H9 (cell line): ENCODE measurements around the gene HTR2A. TPM values are rescaled to one million over a fixed set of nuclear protein-coding genes. Genes with fewer than 3 reads are reported as not detected.

ENCODE experiments used
- DNase-seq: peaks from one replicate; pipeline ENCODE4 v3.0.0-alpha.2; 2017
- H2AFZ ChIP-seq: one replicate; pipeline ENCODE4 v1.6.1; 2013; ENCODE audit warnings: mild to moderate bottlenecking, low read length, control low read depth, moderate library complexity
- H2AK5ac ChIP-seq: 2 replicates; pipeline ENCODE4 v1.6.1; 2013; ENCODE audit warnings: low read length, control low read depth, mixed read lengths; ENCODE audit not compliant: insufficient read length
- H2BK120ac ChIP-seq: one replicate; pipeline ENCODE4 v1.6.1; 2013; ENCODE audit warnings: low read depth, mild to moderate bottlenecking, low read length, control low read depth, inconsistent platforms; ENCODE audit not compliant: poor library complexity, severe bottlenecking
- H2BK12ac ChIP-seq: 2 replicates; pipeline ENCODE4 v1.6.1; 2013; ENCODE audit warnings: low read length, control low read depth, mixed read lengths, low read depth; ENCODE audit not compliant: insufficient read length
- H2BK15ac ChIP-seq: 2 replicates; pipeline ENCODE4 v1.6.1; 2013; ENCODE audit warnings: low read depth, low read length, control low read depth
- H2BK20ac ChIP-seq: one replicate; pipeline ENCODE4 v1.6.1; 2013; ENCODE audit warnings: low read depth, mild to moderate bottlenecking, low read length, control low read depth, inconsistent platforms; ENCODE audit not compliant: poor library complexity, severe bottlenecking
- H2BK5ac ChIP-seq: 2 replicates; pipeline ENCODE4 v1.6.1; 2013; ENCODE audit warnings: low read length, control low read depth, mixed read lengths; ENCODE audit not compliant: insufficient read length
- H3K14ac ChIP-seq: 2 replicates; pipeline ENCODE4 v1.6.1; 2013; ENCODE audit warnings: low read length, control low read depth; ENCODE audit not compliant: insufficient read depth
- H3K18ac ChIP-seq: 2 replicates; pipeline ENCODE4 v1.6.1; 2013; ENCODE audit warnings: low read depth, mild to moderate bottlenecking, mixed read lengths, low read length, control low read depth; ENCODE audit not compliant: insufficient read length
- H3K23ac ChIP-seq: 2 replicates; pipeline ENCODE4 v1.6.1; 2013; ENCODE audit warnings: low read length, control low read depth, mixed read lengths, low read depth; ENCODE audit not compliant: insufficient read length
- H3K23me2 ChIP-seq: 2 replicates; pipeline ENCODE4 v1.6.1; 2013; ENCODE audit warnings: low read depth, mild to moderate bottlenecking, mixed read lengths, low read length, control low read depth; ENCODE audit not compliant: insufficient read length, poor library complexity, severe bottlenecking
- H3K27ac ChIP-seq: 2 replicates; pipeline ENCODE4 v1.5.1; 2013; ENCODE audit warnings: low read length, control low read depth, mixed read lengths, low read depth; ENCODE audit not compliant: insufficient read length
- H3K27me3 ChIP-seq: 2 replicates; pipeline ENCODE4 v1.6.1; 2013; ENCODE audit warnings: low read length, control low read depth, inconsistent platforms; ENCODE audit not compliant: insufficient read depth
- H3K4ac ChIP-seq: 2 replicates; pipeline ENCODE4 v1.6.1; 2013; ENCODE audit warnings: low read depth, mild to moderate bottlenecking, control low read depth, inconsistent platforms, low read length, moderate library complexity
- H3K4me1 ChIP-seq: 2 replicates; pipeline ENCODE4 v1.6.1; 2013; ENCODE audit warnings: low read length, control low read depth, inconsistent platforms; ENCODE audit not compliant: insufficient read depth
- H3K4me2 ChIP-seq: 2 replicates; pipeline ENCODE4 v1.6.1; 2013; ENCODE audit warnings: low read length, control low read depth, mixed read lengths; ENCODE audit not compliant: insufficient read length, insufficient read depth
- H3K56ac ChIP-seq: 2 replicates; pipeline ENCODE4 v1.6.1; 2013; ENCODE audit warnings: low read depth, mild to moderate bottlenecking, mixed read lengths, low read length, control low read depth; ENCODE audit not compliant: insufficient read length
- H3K79me1 ChIP-seq: 2 replicates; pipeline ENCODE4 v1.6.1; 2013; ENCODE audit warnings: low read depth, mild to moderate bottlenecking, moderate library complexity, low read length, control low read depth, inconsistent platforms; ENCODE audit not compliant: insufficient read depth, poor library complexity, severe bottlenecking
- H3K79me2 ChIP-seq: 2 replicates; pipeline ENCODE4 v1.6.1; 2013; ENCODE audit warnings: low read length, control low read depth, inconsistent platforms; ENCODE audit not compliant: insufficient read depth
- H3K9ac ChIP-seq: 2 replicates; pipeline ENCODE4 v1.6.1; 2013; ENCODE audit warnings: low read length, control low read depth, mixed read lengths; ENCODE audit not compliant: insufficient read length; ENCODE audit errors: extremely low read depth
- H3K9me3 ChIP-seq: one replicate; pipeline ENCODE4 v1.6.1; 2013; ENCODE audit warnings: low read depth, low read length, inconsistent platforms; ENCODE audit not compliant: control insufficient read depth
- H3T11ph ChIP-seq: one replicate; pipeline ENCODE4 v1.6.1; 2013; ENCODE audit warnings: mild to moderate bottlenecking, low read length, control low read depth, inconsistent platforms
- H4K20me1 ChIP-seq: one replicate; pipeline ENCODE4 v1.6.1; 2013; ENCODE audit not compliant: control insufficient read depth, insufficient read length, insufficient read depth
- H4K5ac ChIP-seq: 2 replicates; pipeline ENCODE4 v1.6.1; 2013; ENCODE audit warnings: low read depth, mild to moderate bottlenecking, mixed read lengths, low read length, control low read depth; ENCODE audit not compliant: insufficient read length
- H4K8ac ChIP-seq: replicated peaks from 2 replicates; pipeline ENCODE4 v1.6.1; 2013; ENCODE audit warnings: low read length, control low read depth, mixed read lengths, low read depth; ENCODE audit not compliant: insufficient read length
- H4K91ac ChIP-seq: 2 replicates; pipeline ENCODE4 v1.6.1; 2013; ENCODE audit warnings: low read depth, mild to moderate bottlenecking, moderate library complexity, mixed read lengths, low read length, control low read depth; ENCODE audit not compliant: insufficient read length
- H3K27ac Mint-ChIP-seq, 3 experiments: 2 replicates in 2 of 3; 3 replicates in 1 of 3; pipeline ENCODE4 v1.8.0; 2020 to 2021; ENCODE audit warnings: mixed read lengths in 3 of 3, mild to moderate bottlenecking in 1 of 3, moderate library complexity in 1 of 3
- H3K27me3 Mint-ChIP-seq: 2 replicates; pipeline ENCODE4 v1.8.0; 2021; ENCODE audit warnings: low read depth, mild to moderate bottlenecking, moderate library complexity, mixed read lengths
- H3K36me3 Mint-ChIP-seq, 3 experiments: 2 replicates in 2 of 3; 3 replicates in 1 of 3; pipeline ENCODE4 v1.8.0; 2020 to 2021; ENCODE audit warnings: low read depth in 3 of 3, mixed read lengths in 3 of 3; ENCODE audit not compliant: insufficient read depth in 1 of 3
- H3K4me1 Mint-ChIP-seq, 2 experiments: 2 replicates each; pipeline ENCODE4 v1.8.0; 2020; ENCODE audit warnings: mixed read lengths in 2 of 2
- H3K4me3 Mint-ChIP-seq, 2 experiments: 2 replicates in 1 of 2; 3 replicates in 1 of 2; pipeline ENCODE4 v1.8.0; 2020 to 2021; ENCODE audit warnings: mild to moderate bottlenecking in 2 of 2, mixed read lengths in 2 of 2, moderate library complexity in 1 of 2
- H3K9me3 Mint-ChIP-seq, 2 experiments: 2 replicates in 1 of 2; 3 replicates in 1 of 2; pipeline ENCODE4 v1.8.0; 2020; ENCODE audit warnings: mild to moderate bottlenecking in 2 of 2, mixed read lengths in 2 of 2, moderate library complexity in 1 of 2
- WGBS: extraction: QIAGEN DNeasy Blood & Tissue Kit; methylation state at CpG from one replicate; pipeline ENCODE4 v1.1.7; 2013; ENCODE audit warnings: missing lambda C conversion rate, low lambda C conversion rate, mixed read lengths; ENCODE audit not compliant: insufficient read length; ENCODE audit errors: extremely low coverage; 5-methylcytosine and 5-hydroxymethylcytosine counted together
- long read RNA-seq: library from polyadenylated mRNA; unstranded; transcript quantifications from one replicate; pipeline ENCODE4 v2.0.0, GENCODE V29; 2020
- total RNA-seq: library from RNA; stranded (reverse); gene quantifications from 2 replicates; pipeline ENCODE4 v1.2.1, GENCODE V29; 2021
- TF ChIP-seq, protein P1 (sequence below): fragments of 200-600 bp; sonication (generic); conservative IDR thresholded peaks from 3 replicates; pipeline ENCODE4 v1.8.0; 2021; ENCODE audit warnings: antibody characterized with exemption, mild to moderate bottlenecking

HTR2A gene
- not detected in 2 replicates for total RNA-seq
- long read RNA-seq = 0 reads

DNA sequence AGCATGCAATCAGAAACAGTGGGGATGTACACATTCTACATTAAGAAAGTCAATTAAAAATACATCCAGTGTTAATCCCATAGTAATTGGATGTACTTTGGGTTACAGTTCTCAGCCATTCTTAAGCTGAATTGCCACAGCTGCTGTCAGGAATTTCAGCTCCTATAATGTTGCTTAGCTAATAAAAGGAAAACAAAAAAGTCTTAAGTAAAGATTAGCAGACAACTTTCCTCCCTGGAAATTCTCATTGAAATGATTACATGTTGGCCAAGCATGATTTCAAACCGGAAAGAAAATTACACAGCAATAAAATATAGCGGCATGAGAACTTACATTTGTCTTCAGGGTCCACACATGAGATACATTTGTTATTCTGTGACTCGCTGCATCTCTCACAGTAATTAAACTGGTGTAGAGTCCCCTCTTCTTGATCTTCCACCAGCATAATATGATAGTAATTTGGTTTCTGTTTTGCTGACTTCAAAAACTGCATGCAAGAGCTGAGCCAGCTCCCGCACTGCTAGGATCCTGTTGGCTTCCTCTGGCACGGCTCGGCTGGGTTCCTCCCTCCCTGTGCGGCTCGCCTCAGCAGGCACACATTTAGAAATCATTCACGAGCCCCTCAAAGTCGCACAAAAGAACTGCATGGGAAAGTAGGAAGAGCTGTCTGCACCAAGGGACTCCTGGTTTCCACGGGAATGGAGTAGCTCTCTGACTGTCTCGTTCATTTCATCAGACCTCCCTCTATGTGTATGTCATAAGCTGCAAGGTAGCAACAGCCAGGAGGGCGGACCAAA lies at the start of gene HTR2A:
Gene HTR2A (minus strand): TSS at position 713 of the 797 bp plus-strand sequence. CDS start 1,147 bp downstream, outside the sequence.
- no peak within 1 kb of the TSS for H3K4me3 Mint-ChIP-seq
- no peaks in the 10 kb centered on the region for H3K36me3 Mint-ChIP-seq
- no peak within 1 kb of the TSS for H3K27ac Mint-ChIP-seq
- no peak within 1 kb of the TSS for H2BK120ac ChIP-seq
- H2AFZ ChIP-seq = no peak within 1 kb of the TSS
- no peak within 1 kb of the TSS for H3K4ac ChIP-seq
- H3K14ac ChIP-seq = no peak within 1 kb of the TSS
- H2AK5ac ChIP-seq = no peak within 1 kb of the TSS
- no peak within 1 kb of the TSS for H3K27ac ChIP-seq
- H4K5ac ChIP-seq = no peak within 1 kb of the TSS
- H3K23ac ChIP-seq = no peak within 1 kb of the TSS
- H2BK20ac ChIP-seq = no peak within 1 kb of the TSS
- H2BK5ac ChIP-seq = no peak within 1 kb of the TSS
- no peaks in the 10 kb centered on the region for H3K27me3 ChIP-seq
- peaks cover 4% of the 10 kb centered on the region for H3K23me2 ChIP-seq
- peaks cover 21 to 24% of the 10 kb centered on the region in 2 experiments for H3K4me1 Mint-ChIP-seq
- no peak within 1 kb of the TSS for H4K91ac ChIP-seq
- no CpG with 5 or more reads among the region's 13 CpGs for WGBS
- H3K9ac ChIP-seq = no peak within 1 kb of the TSS
- H3K79me2 ChIP-seq = no peaks in the 10 kb centered on the region
- TF ChIP-seq, protein P1, sequence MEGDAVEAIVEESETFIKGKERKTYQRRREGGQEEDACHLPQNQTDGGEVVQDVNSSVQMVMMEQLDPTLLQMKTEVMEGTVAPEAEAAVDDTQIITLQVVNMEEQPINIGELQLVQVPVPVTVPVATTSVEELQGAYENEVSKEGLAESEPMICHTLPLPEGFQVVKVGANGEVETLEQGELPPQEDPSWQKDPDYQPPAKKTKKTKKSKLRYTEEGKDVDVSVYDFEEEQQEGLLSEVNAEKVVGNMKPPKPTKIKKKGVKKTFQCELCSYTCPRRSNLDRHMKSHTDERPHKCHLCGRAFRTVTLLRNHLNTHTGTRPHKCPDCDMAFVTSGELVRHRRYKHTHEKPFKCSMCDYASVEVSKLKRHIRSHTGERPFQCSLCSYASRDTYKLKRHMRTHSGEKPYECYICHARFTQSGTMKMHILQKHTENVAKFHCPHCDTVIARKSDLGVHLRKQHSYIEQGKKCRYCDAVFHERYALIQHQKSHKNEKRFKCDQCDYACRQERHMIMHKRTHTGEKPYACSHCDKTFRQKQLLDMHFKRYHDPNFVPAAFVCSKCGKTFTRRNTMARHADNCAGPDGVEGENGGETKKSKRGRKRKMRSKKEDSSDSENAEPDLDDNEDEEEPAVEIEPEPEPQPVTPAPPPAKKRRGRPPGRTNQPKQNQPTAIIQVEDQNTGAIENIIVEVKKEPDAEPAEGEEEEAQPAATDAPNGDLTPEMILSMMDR = no peak
- no peaks in the 10 kb centered on the region for H3K79me1 ChIP-seq
- no peak within 1 kb of the TSS for H3T11ph ChIP-seq
- DNase-seq = no peak
- H3K4me1 ChIP-seq = peaks cover 7% of the 10 kb centered on the region
- H3K9me3 Mint-ChIP-seq = no peaks in the 10 kb centered on the region
- H4K8ac ChIP-seq = no peak within 1 kb of the TSS
- no peaks in the 10 kb centered on the region for H4K20me1 ChIP-seq
- no peak within 1 kb of the TSS for H3K18ac ChIP-seq
- H3K9me3 ChIP-seq = no peaks in the 10 kb centered on the region
- peaks cover 14% of the 10 kb centered on the region for H3K27me3 Mint-ChIP-seq
- H3K4me2 ChIP-seq = no peak within 1 kb of the TSS
- H3K56ac ChIP-seq = no peak within 1 kb of the TSS
- no peak within 1 kb of the TSS for H2BK15ac ChIP-seq
- no peak within 1 kb of the TSS for H2BK12ac ChIP-seq
